WTC11 (cell line): ENCODE data around the gene IRAK1.

Experiments
- CREM ChIP-seq: sonication (generic); formaldehyde crosslinking; IDR thresholded peaks from 2 replicates; pipeline ENCODE4 v1.8.1; 2022; ENCODE audit warnings: mild to moderate bottlenecking, missing genetic modification reagents, moderate library complexity
- IRF2 ChIP-seq: sonication (generic); formaldehyde crosslinking; IDR thresholded peaks from 2 replicates; pipeline ENCODE4 v1.8.0; 2022; ENCODE audit warnings: low read depth, missing genetic modification reagents, borderline replicate concordance
- JUN ChIP-seq: sonication (generic); formaldehyde crosslinking; IDR thresholded peaks from 2 replicates; pipeline ENCODE4 v1.8.0; 2023; ENCODE audit warnings: mild to moderate bottlenecking, missing genetic modification reagents
- NFYB ChIP-seq: sonication (generic); formaldehyde crosslinking; conservative IDR thresholded peaks from 2 replicates; pipeline ENCODE4 v1.8.0; 2022; ENCODE audit warnings: low read depth, missing genetic modification reagents
- TP53 ChIP-seq: sonication (generic); formaldehyde crosslinking; IDR thresholded peaks from 2 replicates; pipeline ENCODE4 v1.8.1; 2023; ENCODE audit warnings: mild to moderate bottlenecking, missing genetic modification reagents
- ZNF416 ChIP-seq: fragments of 250-450 bp; sonication (Bioruptor Pico); IDR thresholded peaks from 2 replicates; pipeline ENCODE4 v1.9.0; 2021; ENCODE audit warnings: mild to moderate bottlenecking, inconsistent platforms
- TF ChIP-seq, protein P1 (sequence below): fragments of 200-600 bp; IDR thresholded peaks from 2 replicates; pipeline ENCODE4 v1.8.0; 2022; ENCODE audit warnings: antibody characterized with exemption
- TF ChIP-seq, protein P2 (sequence below): sonication (generic); formaldehyde crosslinking; IDR thresholded peaks from 2 replicates; pipeline ENCODE4 v1.8.0; 2023; ENCODE audit warnings: missing genetic modification reagents
- TF ChIP-seq, protein P3 (sequence below): sonication (generic); formaldehyde crosslinking; IDR thresholded peaks from 2 replicates; pipeline ENCODE4 v1.8.0; 2022; ENCODE audit warnings: mild to moderate bottlenecking, missing genetic modification reagents
- TF ChIP-seq, protein P4 (sequence below): sonication (generic); formaldehyde crosslinking; IDR thresholded peaks from 2 replicates; pipeline ENCODE4 v1.8.1; 2023; ENCODE audit warnings: mild to moderate bottlenecking, missing genetic modification reagents, moderate library complexity
- TF ChIP-seq, protein P5 (sequence below): sonication (generic); formaldehyde crosslinking; IDR thresholded peaks from 2 replicates; pipeline ENCODE4 v1.8.1; 2022; ENCODE audit warnings: mild to moderate bottlenecking, missing genetic modification reagents, moderate library complexity, borderline replicate concordance
- TF ChIP-seq, protein P6 (sequence below): sonication (generic); formaldehyde crosslinking; IDR thresholded peaks from 2 replicates; pipeline ENCODE4 v1.8.0; 2022; ENCODE audit warnings: mild to moderate bottlenecking, missing genetic modification reagents

DNA sequence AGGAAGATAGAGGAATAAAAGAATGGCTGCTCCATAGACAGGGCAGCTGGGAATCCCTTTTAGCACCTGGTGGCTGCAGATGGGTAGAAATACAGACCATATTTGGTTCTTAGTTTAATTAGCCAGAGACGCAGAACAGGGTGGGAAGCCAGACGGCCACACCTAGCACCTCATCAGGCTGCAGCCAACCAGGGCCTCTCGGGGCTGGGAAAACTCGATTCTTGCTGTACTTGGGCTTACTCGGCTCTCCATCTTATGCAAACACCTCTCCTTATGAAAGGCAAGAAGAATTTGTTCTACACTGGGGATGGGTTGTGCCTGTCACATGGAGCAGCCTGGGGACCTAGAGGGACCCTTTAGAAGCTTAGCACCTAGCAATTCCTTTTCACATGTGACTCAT, 19.7 kb downstream of the IRAK1 start:
- TF ChIP-seq, protein P1, sequence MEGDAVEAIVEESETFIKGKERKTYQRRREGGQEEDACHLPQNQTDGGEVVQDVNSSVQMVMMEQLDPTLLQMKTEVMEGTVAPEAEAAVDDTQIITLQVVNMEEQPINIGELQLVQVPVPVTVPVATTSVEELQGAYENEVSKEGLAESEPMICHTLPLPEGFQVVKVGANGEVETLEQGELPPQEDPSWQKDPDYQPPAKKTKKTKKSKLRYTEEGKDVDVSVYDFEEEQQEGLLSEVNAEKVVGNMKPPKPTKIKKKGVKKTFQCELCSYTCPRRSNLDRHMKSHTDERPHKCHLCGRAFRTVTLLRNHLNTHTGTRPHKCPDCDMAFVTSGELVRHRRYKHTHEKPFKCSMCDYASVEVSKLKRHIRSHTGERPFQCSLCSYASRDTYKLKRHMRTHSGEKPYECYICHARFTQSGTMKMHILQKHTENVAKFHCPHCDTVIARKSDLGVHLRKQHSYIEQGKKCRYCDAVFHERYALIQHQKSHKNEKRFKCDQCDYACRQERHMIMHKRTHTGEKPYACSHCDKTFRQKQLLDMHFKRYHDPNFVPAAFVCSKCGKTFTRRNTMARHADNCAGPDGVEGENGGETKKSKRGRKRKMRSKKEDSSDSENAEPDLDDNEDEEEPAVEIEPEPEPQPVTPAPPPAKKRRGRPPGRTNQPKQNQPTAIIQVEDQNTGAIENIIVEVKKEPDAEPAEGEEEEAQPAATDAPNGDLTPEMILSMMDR: no peak
- TF ChIP-seq IRF2 (CRISPR knock-in tag): no peak
- TF ChIP-seq, protein P2, sequence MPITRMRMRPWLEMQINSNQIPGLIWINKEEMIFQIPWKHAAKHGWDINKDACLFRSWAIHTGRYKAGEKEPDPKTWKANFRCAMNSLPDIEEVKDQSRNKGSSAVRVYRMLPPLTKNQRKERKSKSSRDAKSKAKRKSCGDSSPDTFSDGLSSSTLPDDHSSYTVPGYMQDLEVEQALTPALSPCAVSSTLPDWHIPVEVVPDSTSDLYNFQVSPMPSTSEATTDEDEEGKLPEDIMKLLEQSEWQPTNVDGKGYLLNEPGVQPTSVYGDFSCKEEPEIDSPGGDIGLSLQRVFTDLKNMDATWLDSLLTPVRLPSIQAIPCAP (CRISPR knock-in tag): no peak
- no peak for TF ChIP-seq TP53 (CRISPR knock-in tag)
- TF ChIP-seq, protein P3, sequence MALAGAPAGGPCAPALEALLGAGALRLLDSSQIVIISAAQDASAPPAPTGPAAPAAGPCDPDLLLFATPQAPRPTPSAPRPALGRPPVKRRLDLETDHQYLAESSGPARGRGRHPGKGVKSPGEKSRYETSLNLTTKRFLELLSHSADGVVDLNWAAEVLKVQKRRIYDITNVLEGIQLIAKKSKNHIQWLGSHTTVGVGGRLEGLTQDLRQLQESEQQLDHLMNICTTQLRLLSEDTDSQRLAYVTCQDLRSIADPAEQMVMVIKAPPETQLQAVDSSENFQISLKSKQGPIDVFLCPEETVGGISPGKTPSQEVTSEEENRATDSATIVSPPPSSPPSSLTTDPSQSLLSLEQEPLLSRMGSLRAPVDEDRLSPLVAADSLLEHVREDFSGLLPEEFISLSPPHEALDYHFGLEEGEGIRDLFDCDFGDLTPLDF: no peak
- TF ChIP-seq ZNF416 (CRISPR knock-in tag): no peak
- TF ChIP-seq NFYB (CRISPR knock-in tag): no peak
- TF ChIP-seq, protein P4, sequence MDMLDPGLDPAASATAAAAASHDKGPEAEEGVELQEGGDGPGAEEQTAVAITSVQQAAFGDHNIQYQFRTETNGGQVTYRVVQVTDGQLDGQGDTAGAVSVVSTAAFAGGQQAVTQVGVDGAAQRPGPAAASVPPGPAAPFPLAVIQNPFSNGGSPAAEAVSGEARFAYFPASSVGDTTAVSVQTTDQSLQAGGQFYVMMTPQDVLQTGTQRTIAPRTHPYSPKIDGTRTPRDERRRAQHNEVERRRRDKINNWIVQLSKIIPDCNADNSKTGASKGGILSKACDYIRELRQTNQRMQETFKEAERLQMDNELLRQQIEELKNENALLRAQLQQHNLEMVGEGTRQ (CRISPR knock-in tag): no peak
- TF ChIP-seq CREM: no peak
- no peak for TF ChIP-seq JUN
- TF ChIP-seq, protein P5, sequence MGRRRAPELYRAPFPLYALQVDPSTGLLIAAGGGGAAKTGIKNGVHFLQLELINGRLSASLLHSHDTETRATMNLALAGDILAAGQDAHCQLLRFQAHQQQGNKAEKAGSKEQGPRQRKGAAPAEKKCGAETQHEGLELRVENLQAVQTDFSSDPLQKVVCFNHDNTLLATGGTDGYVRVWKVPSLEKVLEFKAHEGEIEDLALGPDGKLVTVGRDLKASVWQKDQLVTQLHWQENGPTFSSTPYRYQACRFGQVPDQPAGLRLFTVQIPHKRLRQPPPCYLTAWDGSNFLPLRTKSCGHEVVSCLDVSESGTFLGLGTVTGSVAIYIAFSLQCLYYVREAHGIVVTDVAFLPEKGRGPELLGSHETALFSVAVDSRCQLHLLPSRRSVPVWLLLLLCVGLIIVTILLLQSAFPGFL (CRISPR knock-in tag): no peak
- TF ChIP-seq, protein P6, sequence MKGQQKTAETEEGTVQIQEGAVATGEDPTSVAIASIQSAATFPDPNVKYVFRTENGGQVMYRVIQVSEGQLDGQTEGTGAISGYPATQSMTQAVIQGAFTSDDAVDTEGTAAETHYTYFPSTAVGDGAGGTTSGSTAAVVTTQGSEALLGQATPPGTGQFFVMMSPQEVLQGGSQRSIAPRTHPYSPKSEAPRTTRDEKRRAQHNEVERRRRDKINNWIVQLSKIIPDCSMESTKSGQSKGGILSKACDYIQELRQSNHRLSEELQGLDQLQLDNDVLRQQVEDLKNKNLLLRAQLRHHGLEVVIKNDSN (CRISPR knock-in tag): no peak
